ENCODE results near the gene MAN1B1. TPM values are rescaled to one million over a fixed set of nuclear protein-coding genes. Genes with fewer than 3 reads are reported as not detected.

Gene MAN1B1
- total RNA-seq, 1 donor from 2014 or later: 34.1 TPM

- Histone ChIP-seq H3K27ac (no peak overlapping the region), H3K4me3 (no peak overlapping the region), H3K36me3 (no peaks in the 10 kb centered on the region), H3K4me1 (peaks cover 44% of the 10 kb centered on the region), H3K27me3 (no peaks in the 10 kb centered on the region), H3K9me3 (no peaks in the 10 kb centered on the region)
- no peak for DNase-seq (ENCODE audit: extremely low spot score in 2 of 2)
- intact Hi-C loops (cut with DNase I): no loop called here
- TF ChIP-seq POLR2A (IDR thresholded peaks at IDR 0.05) (no peak), CTCF (IDR thresholded peaks at IDR 0.05) (no peak), POLR2AphosphoS5 (IDR thresholded peaks at IDR 0.05; ENCODE audit: insufficient read depth in 1 of 2, low read depth in 1 of 2) (no peak)
These were observed 36.2 kb upstream of the MAN1B1 start for GRCh38 chr9:137050570-137050969.

- TF ChIP-seq CTCF (IDR thresholded peaks at IDR 0.05) (no peak), POLR2AphosphoS5 (IDR thresholded peaks at IDR 0.05; ENCODE audit: insufficient read depth in 1 of 2, low read depth in 1 of 2) (no peak), POLR2A (IDR thresholded peaks at IDR 0.05) (no peak)
- Histone ChIP-seq H3K27ac (no peak overlapping the region), H3K4me3 (no peak overlapping the region), H3K9me3 (no peaks in the 10 kb centered on the region), H3K36me3 (no peaks in the 10 kb centered on the region), H3K4me1 (peaks cover 46% of the 10 kb centered on the region), H3K27me3 (no peaks in the 10 kb centered on the region)
- intact Hi-C loops (cut with DNase I): no loop called here
- no peak for DNase-seq (ENCODE audit: extremely low spot score in 2 of 2)
These were observed 35.5 kb upstream of the MAN1B1 start for GRCh38 chr9:137051145-137051724.

- DNase-seq (ENCODE audit: extremely low spot score in 2 of 2): no peak
- Histone ChIP-seq H3K27ac (no peak overlapping the region), H3K4me3 (no peak overlapping the region), H3K27me3 (no peaks in the 10 kb centered on the region), H3K9me3 (no peaks in the 10 kb centered on the region), H3K4me1 (peaks cover 43% of the 10 kb centered on the region), H3K36me3 (no peaks in the 10 kb centered on the region)
- no peak for TF ChIP-seq POLR2AphosphoS5 (IDR thresholded peaks at IDR 0.05; ENCODE audit: insufficient read depth in 1 of 2, low read depth in 1 of 2)
- TF ChIP-seq CTCF (IDR thresholded peaks at IDR 0.05): no peak
- no peak for TF ChIP-seq POLR2A (IDR thresholded peaks at IDR 0.05)
- intact Hi-C loops (cut with DNase I): no loop called here
These were observed 34.5 kb upstream of the MAN1B1 start for GRCh38 chr9:137052293-137052692.

- intact Hi-C loops (cut with DNase I): no loop called here
- Histone ChIP-seq H3K9me3 (no peaks in the 10 kb centered on the region), H3K4me1 (peaks cover 43% of the 10 kb centered on the region), H3K27me3 (no peaks in the 10 kb centered on the region), H3K27ac (no peak overlapping the region), H3K4me3 (peak overlapping the region; percentile 40 to 48), H3K36me3 (no peaks in the 10 kb centered on the region)
- TF ChIP-seq POLR2AphosphoS5 (IDR thresholded peaks at IDR 0.05; ENCODE audit: insufficient read depth in 1 of 2, low read depth in 1 of 2): no peak
- TF ChIP-seq CTCF (IDR thresholded peaks at IDR 0.05): no peak
- TF ChIP-seq POLR2A (IDR thresholded peaks at IDR 0.05): no peak
- no peak for DNase-seq (ENCODE audit: extremely low spot score in 2 of 2)
These were observed 33.5 kb upstream of the MAN1B1 start for GRCh38 chr9:137052998-137053943.
